Glutamatergic neuron (in vitro differentiated cells): ENCODE results near the gene SIRT7. TPM values are rescaled to one million over a fixed set of nuclear protein-coding genes. Genes with fewer than 3 reads are reported as not detected.

Source experiments
- DNase-seq: peaks from one replicate; pipeline ENCODE4 v3.0.0; 2022
- H3K27ac Mint-ChIP-seq: one replicate; pipeline ENCODE4 v1.8.0; 2020; ENCODE audit warnings: mild to moderate bottlenecking, mixed read lengths, inconsistent platforms; ENCODE audit not compliant: unreplicated experiment
- H3K27me3 Mint-ChIP-seq: one replicate; pipeline ENCODE4 v1.8.0; 2020; ENCODE audit warnings: mild to moderate bottlenecking, moderate library complexity, mixed read lengths, inconsistent platforms; ENCODE audit not compliant: unreplicated experiment
- H3K36me3 Mint-ChIP-seq: one replicate; pipeline ENCODE4 v1.8.0; 2020; ENCODE audit warnings: mild to moderate bottlenecking, mixed read lengths, inconsistent platforms; ENCODE audit not compliant: unreplicated experiment
- H3K4me1 Mint-ChIP-seq: one replicate; pipeline ENCODE4 v1.8.0; 2020; ENCODE audit warnings: mild to moderate bottlenecking, low read depth, mixed read lengths, inconsistent platforms; ENCODE audit not compliant: unreplicated experiment
- H3K4me3 Mint-ChIP-seq: one replicate; pipeline ENCODE4 v1.8.0; 2020; ENCODE audit warnings: mild to moderate bottlenecking, mixed read lengths, inconsistent platforms; ENCODE audit not compliant: unreplicated experiment
- H3K9me3 Mint-ChIP-seq: one replicate; pipeline ENCODE4 v1.8.0; 2020; ENCODE audit warnings: mild to moderate bottlenecking, moderate library complexity, mixed read lengths, inconsistent platforms; ENCODE audit not compliant: unreplicated experiment
- CTCF ChIP-seq: fragments of 200-600 bp; sonication (generic); IDR thresholded peaks from one replicate; pipeline ENCODE4 v1.5.0; 2021; ENCODE audit not compliant: partially characterized antibody, unreplicated experiment
- total RNA-seq: library from RNA; stranded (reverse); fragmentation: NEBNext Ultra II Directional; extraction: Animal tissue kit (Norgen Biotek cat#: 25700); gene quantifications from one replicate; pipeline ENCODE4 v1.2.1, GENCODE V29; 2021; ENCODE audit not compliant: unreplicated experiment

Gene SIRT7
- total RNA-seq, 1 donor from 2014 or later, result 38.7 TPM

GRCh38 chr17:81906476-81907218 is 11.3 kb downstream of the SIRT7 start:
- no peak for TF ChIP-seq CTCF
- Mint-ChIP-seq H3K27me3 (no peaks in the 10 kb centered on the region), H3K4me3 (no peak overlapping the region), H3K36me3 (no peaks in the 10 kb centered on the region), H3K9me3 (peaks cover 2% of the 10 kb centered on the region), H3K4me1 (no peaks in the 10 kb centered on the region), H3K27ac (no peak overlapping the region)
- no peak for DNase-seq

GRCh38 chr17:81905993-81906392 is 12.0 kb downstream of the SIRT7 start:
- H3K4me1 Mint-ChIP-seq, result no peaks in the 10 kb centered on the region
- H3K9me3 Mint-ChIP-seq, result peaks cover 2% of the 10 kb centered on the region
- H3K36me3 Mint-ChIP-seq, result no peaks in the 10 kb centered on the region
- peaks cover 3% of the 10 kb centered on the region for H3K27me3 Mint-ChIP-seq
- H3K4me3 Mint-ChIP-seq, result no peak overlapping the region
- no peak overlapping the region for H3K27ac Mint-ChIP-seq
- DNase-seq, result no peak
- no peak for TF ChIP-seq CTCF

- no peaks in the 10 kb centered on the region for H3K4me1 Mint-ChIP-seq
- H3K36me3 Mint-ChIP-seq, result no peaks in the 10 kb centered on the region
- H3K9me3 Mint-ChIP-seq, result peaks cover 4% of the 10 kb centered on the region
- H3K27me3 Mint-ChIP-seq, result peaks cover 5% of the 10 kb centered on the region
- DNase-seq, result no peak
- no peak for TF ChIP-seq CTCF
- no peak overlapping the region for H3K4me3 Mint-ChIP-seq
- H3K27ac Mint-ChIP-seq, result no peak overlapping the region
Measured at GRCh38 chr17:81905424-81905875, 12.5 kb downstream of the SIRT7 start.

GRCh38 chr17:81904600-81905423 is 13.2 kb downstream of the SIRT7 start:
- Mint-ChIP-seq H3K4me3 (no peak overlapping the region), H3K36me3 (no peaks in the 10 kb centered on the region), H3K27ac (no peak overlapping the region), H3K4me1 (no peaks in the 10 kb centered on the region), H3K27me3 (peaks cover 5% of the 10 kb centered on the region), H3K9me3 (peaks cover 4% of the 10 kb centered on the region)
- no peak for DNase-seq
- TF ChIP-seq CTCF, result no peak
